AG08395 (cell line): ENCODE measurements around the gene ZFHX2.
"Not testable (repeated sequence)": the region's sequence is repeated elsewhere in the genome, so short reads cannot be mapped to it uniquely, and the experiment has no call there.

Source experiments
- DNase-seq: peaks from one replicate; pipeline ENCODE4 v3.0.0; 2012; ENCODE audit warnings: mixed read lengths, low spot score

ZFHX2 gene

GRCh38 chr14:23539248-23540140 is 12.1 kb downstream of the ZFHX2 start:
- peak; percentile 53 for DNase-seq

- peak; percentile 71 for DNase-seq
These were observed 12.8 kb downstream of the ZFHX2 start for GRCh38 chr14:23538785-23539184.

- no peak for DNase-seq
These were observed 13.4 kb downstream of the ZFHX2 start for GRCh38 chr14:23538050-23538718.

GRCh38 chr14:23537351-23538049 is 14.1 kb downstream of the ZFHX2 start:
- peak; percentile 37 for DNase-seq

GRCh38 chr14:23536906-23537305 is 14.7 kb downstream of the ZFHX2 start:
- not testable (repeated sequence) for DNase-seq

GRCh38 chr14:23536494-23536893 is 15.1 kb downstream of the ZFHX2 start:
- no peak for DNase-seq

- no peak for DNase-seq
These were observed 15.6 kb downstream of the ZFHX2 start for GRCh38 chr14:23535943-23536342.

- no peak for DNase-seq
These were observed 17.7 kb downstream of the ZFHX2 start for GRCh38 chr14:23533652-23534435.

- no peak for DNase-seq
These were observed 18.9 kb downstream of the ZFHX2 start for GRCh38 chr14:23532658-23533057.

GRCh38 chr14:23531391-23531790 is 20.2 kb downstream of the ZFHX2 start:
- no peak for DNase-seq

GRCh38 chr14:23530375-23531055 is 21.1 kb downstream of the ZFHX2 start:
- DNase-seq = no peak

- DNase-seq = no peak
These were observed 22.5 kb downstream of the ZFHX2 start for GRCh38 chr14:23529016-23529415.

GRCh38 chr14:23528555-23528954 is 23.0 kb downstream of the ZFHX2 start:
- no peak for DNase-seq

GRCh38 chr14:23525611-23526010 is 26.0 kb downstream of the ZFHX2 start:
- DNase-seq = no peak

- DNase-seq = no peak
These were observed 26.6 kb downstream of the ZFHX2 start for GRCh38 chr14:23524954-23525353.

GRCh38 chr14:23523229-23524016 is 28.1 kb downstream of the ZFHX2 start:
- no peak for DNase-seq

GRCh38 chr14:23522643-23523198 is 28.8 kb downstream of the ZFHX2 start:
- DNase-seq = no peak

GRCh38 chr14:23521785-23522640 is 29.6 kb downstream of the ZFHX2 start:
- DNase-seq = no peak

- no peak for DNase-seq
These were observed 30.5 kb downstream of the ZFHX2 start for GRCh38 chr14:23520899-23521533.
